ENCODE results near the gene FOXI3.

DNA sequence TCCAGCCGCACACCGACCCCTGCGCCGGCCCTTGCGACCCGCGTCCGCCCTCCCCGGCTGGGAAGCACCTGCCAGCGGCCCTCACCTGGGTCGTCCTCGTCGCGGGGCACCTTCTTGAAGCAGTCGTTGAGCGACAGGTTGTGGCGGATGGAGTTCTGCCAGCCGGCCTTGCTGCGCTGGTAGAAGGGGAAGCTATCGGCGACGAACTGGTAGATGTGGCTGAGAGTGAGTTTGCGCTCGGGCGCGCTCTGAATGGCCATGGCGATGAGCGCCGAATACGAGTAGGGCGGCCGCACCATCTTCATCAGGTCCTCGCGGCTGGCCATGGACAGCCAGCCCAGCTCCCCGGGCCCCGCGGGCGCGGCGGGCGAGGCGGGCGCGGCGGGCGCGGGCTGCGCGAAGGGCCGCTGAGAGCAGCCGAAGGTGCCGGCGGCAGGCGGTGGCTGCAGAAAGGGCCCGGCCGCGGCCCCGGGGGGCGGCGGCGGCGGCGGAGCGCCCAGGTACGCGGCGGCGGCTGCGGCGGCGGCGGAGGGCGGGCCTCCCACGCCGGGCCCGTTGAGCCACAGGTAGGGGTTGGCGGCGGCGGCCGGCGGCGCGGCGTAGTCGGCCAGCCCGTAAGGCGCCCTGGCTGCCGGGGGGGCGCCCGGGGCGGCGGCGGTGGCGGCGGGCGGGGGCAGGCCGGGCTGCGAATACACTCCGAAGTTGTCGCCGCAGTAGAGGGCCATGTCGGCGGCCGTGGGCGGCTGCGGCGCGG is 505 bp downstream of the FOXI3 start:
- TF ChIP-seq, protein P1, sequence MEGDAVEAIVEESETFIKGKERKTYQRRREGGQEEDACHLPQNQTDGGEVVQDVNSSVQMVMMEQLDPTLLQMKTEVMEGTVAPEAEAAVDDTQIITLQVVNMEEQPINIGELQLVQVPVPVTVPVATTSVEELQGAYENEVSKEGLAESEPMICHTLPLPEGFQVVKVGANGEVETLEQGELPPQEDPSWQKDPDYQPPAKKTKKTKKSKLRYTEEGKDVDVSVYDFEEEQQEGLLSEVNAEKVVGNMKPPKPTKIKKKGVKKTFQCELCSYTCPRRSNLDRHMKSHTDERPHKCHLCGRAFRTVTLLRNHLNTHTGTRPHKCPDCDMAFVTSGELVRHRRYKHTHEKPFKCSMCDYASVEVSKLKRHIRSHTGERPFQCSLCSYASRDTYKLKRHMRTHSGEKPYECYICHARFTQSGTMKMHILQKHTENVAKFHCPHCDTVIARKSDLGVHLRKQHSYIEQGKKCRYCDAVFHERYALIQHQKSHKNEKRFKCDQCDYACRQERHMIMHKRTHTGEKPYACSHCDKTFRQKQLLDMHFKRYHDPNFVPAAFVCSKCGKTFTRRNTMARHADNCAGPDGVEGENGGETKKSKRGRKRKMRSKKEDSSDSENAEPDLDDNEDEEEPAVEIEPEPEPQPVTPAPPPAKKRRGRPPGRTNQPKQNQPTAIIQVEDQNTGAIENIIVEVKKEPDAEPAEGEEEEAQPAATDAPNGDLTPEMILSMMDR (IDR thresholded peaks at IDR 0.05; ENCODE audit: extremely low read depth in 1 of 2, insufficient read depth in 1 of 2, low read depth in 1 of 2, low read length in 2 of 2) = no peak
- TF ChIP-seq, protein P2, sequence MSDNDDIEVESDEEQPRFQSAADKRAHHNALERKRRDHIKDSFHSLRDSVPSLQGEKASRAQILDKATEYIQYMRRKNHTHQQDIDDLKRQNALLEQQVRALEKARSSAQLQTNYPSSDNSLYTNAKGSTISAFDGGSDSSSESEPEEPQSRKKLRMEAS (IDR thresholded peaks at IDR 0.05; ENCODE audit: insufficient read depth, insufficient read length) = no peak
- TF ChIP-seq EZH2 (IDR thresholded peaks at IDR 0.05; ENCODE audit: borderline replicate concordance, low read depth, low read length, severe bottlenecking) = peak; percentile 100
- TF ChIP-seq MYC (IDR thresholded peaks at IDR 0.05; ENCODE audit: low read depth, low read length) = no peak
- no peak for TF ChIP-seq GATA2 (IDR thresholded peaks at IDR 0.05; ENCODE audit: insufficient read depth, insufficient read length, low read depth, low read length)
- TF ChIP-seq POLR2AphosphoS5 (IDR thresholded peaks at IDR 0.05; ENCODE audit: insufficient read depth, low read depth, low read length) = no peak
- TF ChIP-seq FOS (IDR thresholded peaks at IDR 0.05; ENCODE audit: borderline replicate concordance, insufficient read depth, low read length) = no peak

Measured in endothelial cell of umbilical vein (primary cell).